ENCODE data around the gene SYNGR2.

GRCh38 chr17:78174870-78175642, 6.7 kb downstream of the SYNGR2 start:
- TF ChIP-seq PKNOX1 (IDR thresholded peaks at IDR 0.05) = no peak
- TF ChIP-seq BHLHE40 (IDR thresholded peaks at IDR 0.05; ENCODE audit: borderline replicate concordance) = no peak
- TF ChIP-seq TARDBP (IDR thresholded peaks at IDR 0.05) = no peak
- no peak for TF ChIP-seq FOXM1 (IDR thresholded peaks at IDR 0.05; ENCODE audit: borderline replicate concordance)

Measured in HEK293T (cell line).